K562 (cell line): ENCODE results near the gene POLR3GL. TPM values are rescaled to one million over a fixed set of nuclear protein-coding genes. Genes with fewer than 3 reads are reported as not detected.
A peak's percentile ranks its signal among the peaks of the same experiment; 100 is the strongest.

Source experiments
- ATAC-seq: fragments of 200-7000 bp; cut with Tn5 transposase; 3 replicates; pipeline ENCODE4 v1.9.1; 2020; ENCODE audit warnings: moderate library complexity
- BruUV-seq: library from RNA; stranded (reverse); fragments of 400-500 nt; replicated peaks from 2 replicates; lab custom pipeline; 2021; lab: Mats Ljungman, UMichigan
- CTCF ChIA-PET: fragments of 300-600 bp; formaldehyde crosslinking; extraction: SDS; loops from one replicate; lab custom pipeline; 2021; ENCODE audit warnings: low intra/inter-chr PET ratio; lab: Yijun Ruan, JAX
- POLR2A ChIA-PET: fragments of 300-600, 350-650 bp; sonication (Branson Sonifier 250); formaldehyde crosslinking; extraction: SDS; loops from one replicate; lab custom pipeline; 2021; ENCODE audit warnings: antibody characterized with exemption, inconsistent platforms; lab: Yijun Ruan, JAX
- DNase-seq, 4 experiments: peaks; one replicate each; pipeline versions ENCODE4 v3.0.0 to v3.0.0-alpha.2; 2011 to 2018; ENCODE audit warnings: low spot score in 3 of 4, mixed read lengths in 3 of 4; ENCODE audit errors: extremely low read depth in 1 of 4
- FAIRE-seq: peaks from 2 replicates; lab custom pipeline; 2011; peaks lifted over from hg19 to GRCh38; lab: Jason Lieb, UNC
- H2AFZ ChIP-seq: 2 replicates; pipeline ENCODE4 v1.6.0; 2011; ENCODE audit warnings: low read depth, low read length, control low read depth, inconsistent platforms
- H3K27ac ChIP-seq: fragments of 200-600 bp; 3 replicates; pipeline ENCODE4 v1.8.0; 2011; ENCODE audit warnings: low read depth, mild to moderate bottlenecking, control low read depth, inconsistent platforms, low read length, moderate library complexity, mixed read lengths; ENCODE audit errors: extremely low read depth
- H3K27me3 ChIP-seq, 2 experiments: fragments of 300-600 bp in 1 of 2; 2 replicates in 1 of 2; 3 replicates in 1 of 2; pipeline versions ENCODE4 v1.6.0 to v1.8.0; 2011; ENCODE audit warnings: inconsistent platforms in 2 of 2, low read length in 2 of 2, mild to moderate bottlenecking in 1 of 2, mixed read lengths in 1 of 2, moderate library complexity in 1 of 2; ENCODE audit not compliant: control insufficient read depth in 2 of 2, insufficient read depth in 2 of 2
- H3K36me3 ChIP-seq: fragments of 300-600 bp; 3 replicates; pipeline ENCODE4 v1.8.0; 2011; ENCODE audit warnings: mild to moderate bottlenecking, low read length, inconsistent platforms; ENCODE audit not compliant: control insufficient read depth, insufficient read depth
- H3K4me1 ChIP-seq, 2 experiments: fragments of 200-600 bp in 1 of 2; replicated peaks in 1 of 2; 2 replicates in 1 of 2; 3 replicates in 1 of 2; pipeline versions ENCODE4 v1.5.1 to v1.8.0; 2011; ENCODE audit warnings: inconsistent platforms in 2 of 2, low read length in 2 of 2, mild to moderate bottlenecking in 1 of 2, mixed read lengths in 1 of 2, moderate library complexity in 1 of 2; ENCODE audit not compliant: control insufficient read depth in 2 of 2, insufficient read depth in 2 of 2
- H3K4me2 ChIP-seq: 2 replicates; pipeline ENCODE4 v1.6.1; 2011; ENCODE audit warnings: low read length, control low read depth, inconsistent platforms, mixed read lengths; ENCODE audit not compliant: insufficient read depth
- H3K4me3 ChIP-seq: fragments of 200-600 bp; sonication (generic), shearing (Covaris generic); 2 replicates; pipeline ENCODE4 v1.5.1; 2016; ENCODE audit warnings: control low read depth, inconsistent platforms
- H3K79me2 ChIP-seq: fragments of 200-600 bp; 3 replicates; pipeline ENCODE4 v1.8.0; 2011; ENCODE audit warnings: low read length, inconsistent platforms; ENCODE audit not compliant: control insufficient read depth, insufficient read depth
- H3K9ac ChIP-seq, 2 experiments: 2 replicates each; pipeline versions ENCODE4 v1.6.0 to v1.6.1; 2011; ENCODE audit warnings: low read depth in 2 of 2, low read length in 2 of 2, control low read depth in 1 of 2, inconsistent platforms in 1 of 2, mild to moderate bottlenecking in 1 of 2, mixed read lengths in 1 of 2; ENCODE audit not compliant: insufficient read depth in 1 of 2
- H3K9me1 ChIP-seq: one replicate; pipeline ENCODE4 v1.6.0; 2011; ENCODE audit warnings: inconsistent platforms, mild to moderate bottlenecking, low read length, moderate library complexity; ENCODE audit not compliant: control insufficient read depth, insufficient read depth
- H3K9me3 ChIP-seq: replicated peaks from 2 replicates; pipeline ENCODE4 v1.5.1; 2011; ENCODE audit warnings: low read depth, low read length, inconsistent platforms; ENCODE audit not compliant: control insufficient read depth, insufficient read depth
- H4K20me1 ChIP-seq: replicated peaks from 2 replicates; pipeline ENCODE4 v1.6.1; 2011; ENCODE audit warnings: low read length, inconsistent platforms, mixed read lengths; ENCODE audit not compliant: control insufficient read depth, insufficient read depth
- MEIS2 ChIP-seq: fragments of 450-650 bp; IDR thresholded peaks from 2 replicates; pipeline ENCODE4 v1.6.1; 2014; ENCODE audit warnings: mild to moderate bottlenecking; ENCODE audit not compliant: partially characterized antibody
- U2AF1 ChIP-seq: fragments of 200-400 bp; formaldehyde crosslinking; optimal IDR thresholded peaks from 2 replicates; pipeline ENCODE3; 2017; ENCODE audit warnings: mild to moderate bottlenecking, low read depth, low read length, moderate library complexity
- WGBS: fragments of 100-300 bp; shearing (Covaris generic); methylation state at CpG from one replicate; pipeline ENCODE4 v1.1.6; 2016; ENCODE audit warnings: low coverage, mixed read lengths; ENCODE audit not compliant: insufficient coverage; ENCODE audit errors: missing lambda C conversion rate; 5-methylcytosine and 5-hydroxymethylcytosine counted together
- in situ Hi-C: fragments of 300-500 bp; cut with MboI; formaldehyde crosslinking; loops from 4 replicates; pipeline ENCODE4 v1.15.0; 2018; ENCODE audit warnings: inconsistent platforms, mixed read lengths
- intact Hi-C: fragments of 100-400 bp; cut with micrococcal nuclease; formaldehyde crosslinking; loops from 2 replicates; pipeline ENCODE4 v1.14.2; 2022
- polyA plus RNA-seq, 8 experiments: library from polyadenylated mRNA; depleted of rRNA in 4 of 8; stranded (reverse) in 5 of 8; unstranded in 3 of 8; fragments of >200 nt; fragmentation: Nextera tagmentation in 2 of 8; fragmentation: Illumina TruSeq in 1 of 8; extraction: Ambion mirVana in 2 of 8; extraction: Trizol in 1 of 8; gene quantifications; 2 replicates each; pipeline versions ENCODE4 v1.2.1 to v1.2.3, GENCODE V29; 2011 to 2014; ENCODE audit warnings: inconsistent platforms in 1 of 8, missing spikeins in 1 of 8
- total RNA-seq, 7 experiments: library from RNA; depleted of rRNA in 6 of 7; stranded (reverse); fragments of >200 nt in 6 of 7; fragmentation: Illumina TruSeq in 2 of 7; extraction: Trizol in 2 of 7; gene quantifications; 2 replicates each; pipeline versions ENCODE4 v1.2.1 to v1.2.3, GENCODE V29; 2011 to 2021; ENCODE audit warnings: low replicate concordance in 1 of 7
- TF ChIP-seq, protein P1 (sequence below), 2 experiments: IDR thresholded peaks in 1 of 2; conservative IDR thresholded peaks in 1 of 2; 2 replicates each; pipeline ENCODE4 v1.6.1; 2016; ENCODE audit warnings: low read depth in 2 of 2, mild to moderate bottlenecking in 1 of 2, missing compliant biosample characterization in 1 of 2, missing genetic modification characterization in 1 of 2, moderate library complexity in 1 of 2
- TF ChIP-seq, protein P2 (sequence below): fragments of 450-650 bp; IDR thresholded peaks from 2 replicates; pipeline ENCODE4 v1.6.1; 2016

The POLR3GL gene
- total and polyA plus RNA-seq, 9 of the 15 experiments (the other 6 are each of a cell fraction or from before 2014, with no cell fraction given): 14.6 to 48.4 (median 38.2) TPM

GRCh38 chr1:145942405-145942804, 22.1 kb upstream of the POLR3GL start:
- CTCF ChIA-PET: no interaction called here
- no peak for FAIRE-seq
- Histone ChIP-seq H3K4me2 (no peak overlapping the region), H4K20me1 (no peaks in the 10 kb centered on the region), H2AFZ (no peak overlapping the region), H3K4me3 (no peak overlapping the region), H3K27me3 (no peaks in the 10 kb centered on the region), H3K36me3 (peaks cover 17% of the 10 kb centered on the region; the same call in 1 of the 3 replicates), H3K79me2 (no peaks in the 10 kb centered on the region)
- no peak for DNase-seq
- no TSS peak for BruUV-seq
- intact Hi-C loops: no loop called here
- TF ChIP-seq, protein P1, sequence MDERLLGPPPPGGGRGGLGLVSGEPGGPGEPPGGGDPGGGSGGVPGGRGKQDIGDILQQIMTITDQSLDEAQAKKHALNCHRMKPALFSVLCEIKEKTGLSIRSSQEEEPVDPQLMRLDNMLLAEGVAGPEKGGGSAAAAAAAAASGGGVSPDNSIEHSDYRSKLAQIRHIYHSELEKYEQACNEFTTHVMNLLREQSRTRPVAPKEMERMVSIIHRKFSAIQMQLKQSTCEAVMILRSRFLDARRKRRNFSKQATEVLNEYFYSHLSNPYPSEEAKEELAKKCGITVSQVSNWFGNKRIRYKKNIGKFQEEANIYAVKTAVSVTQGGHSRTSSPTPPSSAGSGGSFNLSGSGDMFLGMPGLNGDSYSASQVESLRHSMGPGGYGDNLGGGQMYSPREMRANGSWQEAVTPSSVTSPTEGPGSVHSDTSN (CRISPR knock-in tag; IDR thresholded peaks at IDR 0.05; ENCODE audit: low read depth): no peak
- TF ChIP-seq, protein P1 (tag; conservative IDR thresholded peaks at IDR 0.05; ENCODE audit: low read depth): 0 out of 2 replicates have a peak, but pooled peaks have one; percentile 25
- TF ChIP-seq U2AF1 (no peak), MEIS2 (peak; percentile 32)
- TF ChIP-seq, protein P2, sequence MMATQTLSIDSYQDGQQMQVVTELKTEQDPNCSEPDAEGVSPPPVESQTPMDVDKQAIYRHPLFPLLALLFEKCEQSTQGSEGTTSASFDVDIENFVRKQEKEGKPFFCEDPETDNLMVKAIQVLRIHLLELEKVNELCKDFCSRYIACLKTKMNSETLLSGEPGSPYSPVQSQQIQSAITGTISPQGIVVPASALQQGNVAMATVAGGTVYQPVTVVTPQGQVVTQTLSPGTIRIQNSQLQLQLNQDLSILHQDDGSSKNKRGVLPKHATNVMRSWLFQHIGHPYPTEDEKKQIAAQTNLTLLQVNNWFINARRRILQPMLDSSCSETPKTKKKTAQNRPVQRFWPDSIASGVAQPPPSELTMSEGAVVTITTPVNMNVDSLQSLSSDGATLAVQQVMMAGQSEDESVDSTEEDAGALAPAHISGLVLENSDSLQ: peak; percentile 35; the same call in 1 of the 2 replicates
- TF ChIP-seq, all 486 proteins: peak for 3
- no peaks in the 10 kb centered on the region for H3K9me1 ChIP-seq
- 75% methylated on average over 3 of the region's 4 CpGs for WGBS
- no peak overlapping the region for H3K9ac ChIP-seq
- POLR2A ChIA-PET: interaction anchor here (0.9 to 1.6 kb wide), 4 partner anchors 12 to 48 kb away, joined by 3 to 5 read pairs (median 3); no protein-coding TSS in a partner anchor
- in situ Hi-C loops: no loop called here
- H3K4me1 ChIP-seq: no peaks in the 10 kb centered on the region
- H3K27ac ChIP-seq: no peak overlapping the region
- no peaks in the 10 kb centered on the region for H3K9me3 ChIP-seq
- no peak for ATAC-seq
